Spleen (tissue), 11 donors: ENCODE measurements around the gene CTAGE1. TPM values are rescaled to one million over a fixed set of nuclear protein-coding genes. Genes with fewer than 3 reads are reported as not detected.

Experiments
- DNase-seq: peaks from one replicate; pipeline ENCODE4 v3.0.0-alpha.2; 2020
- H3K27ac ChIP-seq, 8 donors: fragments of 200-600 bp; sonication (generic) in 7 of 8; 1 replicate in 4 of 8; 2 replicates in 4 of 8; pipeline versions ENCODE4 v1.5.0 to v1.8.0; 2016 to 2021; ENCODE audit warnings: inconsistent platforms in 4 of 8, mild to moderate bottlenecking in 4 of 8, moderate library complexity in 1 of 8
- H3K27me3 ChIP-seq, 7 donors: fragments of 200-600 bp; sonication (generic) in 6 of 7; replicated peaks in 1 of 7; 1 replicate in 4 of 7; 2 replicates in 3 of 7; pipeline versions ENCODE4 v1.5.0 to v1.8.0; 2016 to 2021; ENCODE audit warnings: inconsistent platforms in 3 of 7, mild to moderate bottlenecking in 1 of 7
- H3K36me3 ChIP-seq, 6 donors: fragments of 200-600 bp; sonication (generic) in 5 of 6; 1 replicate in 4 of 6; 2 replicates in 2 of 6; pipeline versions ENCODE4 v1.5.0 to v1.8.0; 2016 to 2021; ENCODE audit warnings: inconsistent platforms in 2 of 6
- H3K4me1 ChIP-seq, 6 donors: fragments of 200-600 bp; sonication (generic) in 5 of 6; 1 replicate in 3 of 6; 2 replicates in 3 of 6; pipeline versions ENCODE4 v1.5.0 to v1.8.0; 2016 to 2021; ENCODE audit warnings: inconsistent platforms in 3 of 6
- H3K4me3 ChIP-seq, 8 donors: fragments of 200-600 bp; sonication (generic) in 7 of 8; 1 replicate in 4 of 8; 2 replicates in 4 of 8; pipeline versions ENCODE4 v1.5.0 to v1.8.0; 2016 to 2021; ENCODE audit warnings: inconsistent platforms in 4 of 8, mild to moderate bottlenecking in 4 of 8, moderate library complexity in 2 of 8
- H3K9me3 ChIP-seq, 8 donors: fragments of 200-600 bp; sonication (generic) in 7 of 8; 1 replicate in 4 of 8; 2 replicates in 4 of 8; pipeline versions ENCODE4 v1.5.0 to v1.8.0; 2016 to 2021; ENCODE audit warnings: inconsistent platforms in 4 of 8
- CTCF ChIP-seq, 11 experiments: fragments of 200-600 bp in 7 of 11; fragments of 450-650 bp in 4 of 11; sonication (generic) in 4 of 11; IDR thresholded peaks in 8 of 11; conservative IDR thresholded peaks in 3 of 11; 1 replicate in 7 of 11; 2 replicates in 4 of 11; pipeline versions ENCODE4 v1.4.0 to v1.8.0; 2016 to 2021; ENCODE audit warnings: antibody characterized with exemption in 11 of 11, inconsistent platforms in 4 of 11, mild to moderate bottlenecking in 1 of 11
- POLR2A ChIP-seq, 3 donors: fragments of 450-650 bp; IDR thresholded peaks; one replicate each; pipeline ENCODE4 v1.5.1; 2017; ENCODE audit warnings: antibody characterized with exemption in 3 of 3, mild to moderate bottlenecking in 1 of 3
- POLR2AphosphoS5 ChIP-seq, 3 donors: sonication (generic); formaldehyde crosslinking; IDR thresholded peaks; one replicate each; pipeline ENCODE4 v1.5.1; 2017; ENCODE audit warnings: antibody characterized with exemption in 3 of 3
- WGBS, 5 donors: extraction: QIAGEN DNeasy Blood & Tissue Kit in 3 of 5; methylation state at CpG; one replicate each; pipeline versions ENCODE4 v1.1.5 to v1.1.7; 2013 to 2018; 5-methylcytosine and 5-hydroxymethylcytosine counted together
- intact Hi-C: fragments of 100-400 bp; cut with DNase I; formaldehyde crosslinking; loops from one replicate; pipeline ENCODE4 v1.15.0; 2023; ENCODE audit warnings: low total_unique reads
- polyA plus RNA-seq, 3 donors: library from polyadenylated mRNA; stranded (reverse); fragments of 200-250 nt; gene quantifications; one replicate each; pipeline ENCODE4 v1.2.1, GENCODE V29; 2013
- total RNA-seq, 7 donors: library from RNA; depleted of rRNA in 3 of 7; stranded (reverse); fragments of >200 nt in 3 of 7; fragmentation: NEBNext Ultra II Directional in 4 of 7; extraction: Animal tissue kit (Norgen Biotek cat#: 25700) in 4 of 7; gene quantifications; one replicate each; pipeline versions ENCODE4 v1.1.0 to v1.2.1, GENCODE V29; 2016 to 2021
- donor health status: healthy with polysubstance abuse.
- donor health status: DM: no; HTN: no; CAD: no; lungs with moderate emphysema.
- donor health status: DM: no; HTN: no; CAD: no.
- donor health status: Bipolar disorder and iron deficiency.
- donor health status: healthy.
- donor health status: DM: no; HTN: no; CAD: no.
- donor health status: DM: yes; HTN: yes; CAD: no.

CTAGE1 gene
- total and polyA plus RNA-seq, 10 donors: not detected

- no peak overlapping the region for H3K4me3 ChIP-seq
Measured at GRCh38 chr18:22448238-22448637, 30.5 kb upstream of the CTAGE1 start.

GRCh38 chr18:22447792-22448191 is 30.1 kb upstream of the CTAGE1 start:
- no peaks in the 10 kb centered on the region for H3K27me3 ChIP-seq
- DNase-seq: no peak
- H3K9me3 ChIP-seq: peaks cover 2 to 36% (median 29%) of the 10 kb centered on the region in 8 donors
- 84 to 93% (median 89%) methylated on average over 4 of the region's 4 CpGs for WGBS, 5 donors
- H3K4me3 ChIP-seq: no peak overlapping the region
- TF ChIP-seq POLR2AphosphoS5 (IDR thresholded peaks at IDR 0.05) (no peak), CTCF (IDR thresholded peaks at IDR 0.05 in 8 of 11, conservative IDR thresholded peaks at IDR 0.05 in 3 of 11) (no peak), POLR2A (IDR thresholded peaks at IDR 0.05) (no peak)
- H3K4me1 ChIP-seq: peaks cover 0 to 4% (median 0%) of the 10 kb centered on the region in 6 donors
- no peaks in the 10 kb centered on the region for H3K36me3 ChIP-seq
- no peak overlapping the region for H3K27ac ChIP-seq
- intact Hi-C loops: no loop called here

More at GRCh38 chr18:22448238-22448637, 30.5 kb upstream of the CTAGE1 start:
- peaks cover 2 to 36% (median 29%) of the 10 kb centered on the region in 8 donors for H3K9me3 ChIP-seq
- intact Hi-C loops: no loop called here
- DNase-seq: no peak
- H3K27ac ChIP-seq: no peak overlapping the region
- TF ChIP-seq POLR2A (IDR thresholded peaks at IDR 0.05) (no peak), CTCF (IDR thresholded peaks at IDR 0.05 in 8 of 11, conservative IDR thresholded peaks at IDR 0.05 in 3 of 11) (no peak), POLR2AphosphoS5 (IDR thresholded peaks at IDR 0.05) (no peak)
- H3K27me3 ChIP-seq: no peaks in the 10 kb centered on the region
- no peaks in the 10 kb centered on the region for H3K36me3 ChIP-seq
- H3K4me1 ChIP-seq: peaks cover 0 to 4% (median 0%) of the 10 kb centered on the region in 6 donors

- intact Hi-C loops: no loop called here
- no peaks in the 10 kb centered on the region for H3K27me3 ChIP-seq
- H3K4me3 ChIP-seq: no peak overlapping the region
- H3K36me3 ChIP-seq: no peaks in the 10 kb centered on the region
- TF ChIP-seq POLR2A (IDR thresholded peaks at IDR 0.05) (no peak), POLR2AphosphoS5 (IDR thresholded peaks at IDR 0.05) (no peak)
- peaks cover 2 to 36% (median 29%) of the 10 kb centered on the region in 8 donors for H3K9me3 ChIP-seq
- peaks cover 0 to 4% (median 0%) of the 10 kb centered on the region in 6 donors for H3K4me1 ChIP-seq
- H3K27ac ChIP-seq: peak overlapping the region in 3 of 8 donors; percentile 5 to 47 (median 14)
- WGBS, 5 donors: 53 to 84% (median 58%) methylated on average over 4 of the region's 4 CpGs
- DNase-seq: no peak
Measured at GRCh38 chr18:22446911-22447310, 29.2 kb upstream of the CTAGE1 start.

GRCh38 chr18:22446325-22446724 is 28.6 kb upstream of the CTAGE1 start:
- 85 to 95% (median 92%) methylated on average over 6 of the region's 6 CpGs for WGBS, 5 donors
- DNase-seq: no peak
- Histone ChIP-seq H3K36me3 (no peaks in the 10 kb centered on the region), H3K9me3 (peaks cover 2 to 35% (median 29%) of the 10 kb centered on the region in 8 donors), H3K4me3 (no peak overlapping the region), H3K4me1 (peaks cover 0 to 4% (median 0%) of the 10 kb centered on the region in 6 donors), H3K27ac (peak overlapping the region in 2 of 8 donors; percentile 14 to 47), H3K27me3 (no peaks in the 10 kb centered on the region)
- intact Hi-C loops: no loop called here
- no peak for TF ChIP-seq POLR2A (IDR thresholded peaks at IDR 0.05)
- no peak for TF ChIP-seq POLR2AphosphoS5 (IDR thresholded peaks at IDR 0.05)
- TF ChIP-seq CTCF (IDR thresholded peaks at IDR 0.05 in 8 of 11, conservative IDR thresholded peaks at IDR 0.05 in 3 of 11): no peak

GRCh38 chr18:22441638-22442037 is 23.9 kb upstream of the CTAGE1 start:
- intact Hi-C loops: no loop called here
- Histone ChIP-seq H3K4me1 (no peaks in the 10 kb centered on the region), H3K27ac (no peak overlapping the region), H3K36me3 (no peaks in the 10 kb centered on the region), H3K27me3 (no peaks in the 10 kb centered on the region), H3K9me3 (no peaks in the 10 kb centered on the region), H3K4me3 (no peak overlapping the region)
- DNase-seq: no peak
- TF ChIP-seq POLR2A (IDR thresholded peaks at IDR 0.05) (no peak), CTCF (IDR thresholded peaks at IDR 0.05 in 8 of 11, conservative IDR thresholded peaks at IDR 0.05 in 3 of 11) (no peak), POLR2AphosphoS5 (IDR thresholded peaks at IDR 0.05) (no peak)
